Hepatocyte (in vitro differentiated cells): ENCODE results near the gene PSME1. TPM values are rescaled to one million over a fixed set of nuclear protein-coding genes. Genes with fewer than 3 reads are reported as not detected.

Experiments
- DNase-seq: peaks from one replicate; pipeline ENCODE4 v3.0.0-alpha.2; 2016; ENCODE audit warnings: low spot score
- H2AFZ ChIP-seq: fragments of 200-600 bp; sonication (generic); 2 replicates; pipeline ENCODE4 v1.6.0; 2016; ENCODE audit warnings: antibody characterized with exemption, mild to moderate bottlenecking
- H3K27ac ChIP-seq: fragments of 200-600 bp; sonication (generic); 2 replicates; pipeline ENCODE4 v1.5.1; 2016; ENCODE audit warnings: mild to moderate bottlenecking
- H3K27me3 ChIP-seq: fragments of 200-600 bp; sonication (generic); 2 replicates; pipeline ENCODE4 v1.6.1; 2016
- H3K36me3 ChIP-seq: fragments of 200-600 bp; sonication (generic); replicated peaks from 2 replicates; pipeline ENCODE4 v1.5.1; 2016; ENCODE audit warnings: low read depth; ENCODE audit not compliant: insufficient read depth
- H3K4me1 ChIP-seq: fragments of 200-600 bp; sonication (generic); 2 replicates; pipeline ENCODE4 v1.5.1; 2016; ENCODE audit warnings: mild to moderate bottlenecking, moderate library complexity; ENCODE audit not compliant: insufficient read depth
- H3K4me2 ChIP-seq: fragments of 200-600 bp; sonication (generic); 2 replicates; pipeline ENCODE4 v1.6.0; 2016
- H3K4me3 ChIP-seq: fragments of 200-600 bp; sonication (generic); 2 replicates; pipeline ENCODE4 v1.5.1; 2016; ENCODE audit warnings: mild to moderate bottlenecking
- H3K79me2 ChIP-seq: fragments of 200-600 bp; sonication (generic); 2 replicates; pipeline ENCODE4 v1.6.0; 2017; ENCODE audit warnings: mild to moderate bottlenecking
- H3K9me2 ChIP-seq: fragments of 200-600 bp; sonication (generic); replicated peaks from 2 replicates; pipeline ENCODE4 v1.6.0; 2017; ENCODE audit warnings: mild to moderate bottlenecking; ENCODE audit not compliant: insufficient read depth
- H3K9me3 ChIP-seq: fragments of 200-600 bp; sonication (generic); 2 replicates; pipeline ENCODE4 v1.5.1; 2016; ENCODE audit warnings: low read depth, mild to moderate bottlenecking
- H4K20me1 ChIP-seq: fragments of 200-600 bp; sonication (generic); 2 replicates; pipeline ENCODE4 v1.6.0; 2016; ENCODE audit warnings: mild to moderate bottlenecking; ENCODE audit not compliant: insufficient read depth, poor library complexity, severe bottlenecking
- EZH2 ChIP-seq: fragments of 200-600 bp; sonication (generic); IDR thresholded peaks from 2 replicates; pipeline ENCODE4 v1.6.1; 2016; ENCODE audit warnings: antibody characterized with exemption, mild to moderate bottlenecking, borderline replicate concordance
- EZH2phosphoT487 ChIP-seq: fragments of 200-600 bp; sonication (generic); IDR thresholded peaks from one replicate; pipeline ENCODE4 v1.6.1; 2018; ENCODE audit warnings: antibody characterized with exemption, mild to moderate bottlenecking, low read depth, moderate library complexity; ENCODE audit not compliant: unreplicated experiment, severe bottlenecking
- WGBS: methylation state at CpG from one replicate; pipeline ENCODE4 v1.1.6; 2016; ENCODE audit warnings: low lambda C conversion rate; ENCODE audit errors: missing lambda C conversion rate; 5-methylcytosine and 5-hydroxymethylcytosine counted together
- polyA plus RNA-seq: library from polyadenylated mRNA; unstranded; fragments of >200 nt; fragmentation: Nextera tagmentation; extraction: Ambion mirVana; gene quantifications from 2 replicates; pipeline ENCODE4 v1.2.1, GENCODE V29; 2016
- total RNA-seq: library from RNA; depleted of rRNA; stranded (reverse); fragments of >200 nt; gene quantifications from 2 replicates; pipeline ENCODE4 v1.2.3, GENCODE V29; 2014
- TF ChIP-seq, protein P1 (sequence below): fragments of 200-600 bp; sonication (generic); IDR thresholded peaks from 2 replicates; pipeline ENCODE4 v1.5.1; 2016; ENCODE audit warnings: antibody characterized with exemption, mild to moderate bottlenecking; ENCODE audit not compliant: poor library complexity

PSME1 gene
- total and polyA plus RNA-seq, 2 experiments from 2014 or later = 123 to 238 TPM

DNA sequence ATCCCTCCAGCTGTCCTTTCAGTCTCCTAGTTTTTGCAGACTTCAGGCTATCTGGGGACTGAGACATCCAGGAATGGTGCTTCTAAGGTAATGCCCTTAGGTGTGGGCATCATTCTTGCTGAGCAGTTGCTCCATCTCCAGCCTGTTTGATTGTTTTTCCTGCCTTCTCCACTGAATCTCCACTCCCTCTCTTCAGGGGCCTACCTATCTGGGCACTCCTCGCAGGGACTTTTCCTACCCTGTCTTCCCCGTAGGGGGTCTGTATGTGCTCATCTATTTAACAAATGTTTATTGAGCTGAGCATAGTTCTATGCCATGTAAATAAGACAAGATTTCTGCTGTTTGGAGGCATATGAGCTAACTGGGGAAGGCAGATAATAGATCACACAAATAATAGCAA is 3.0 kb upstream of the PSME1 start:
- Histone ChIP-seq H2AFZ (no peak overlapping the region), H3K27ac (no peak overlapping the region)

DNA sequence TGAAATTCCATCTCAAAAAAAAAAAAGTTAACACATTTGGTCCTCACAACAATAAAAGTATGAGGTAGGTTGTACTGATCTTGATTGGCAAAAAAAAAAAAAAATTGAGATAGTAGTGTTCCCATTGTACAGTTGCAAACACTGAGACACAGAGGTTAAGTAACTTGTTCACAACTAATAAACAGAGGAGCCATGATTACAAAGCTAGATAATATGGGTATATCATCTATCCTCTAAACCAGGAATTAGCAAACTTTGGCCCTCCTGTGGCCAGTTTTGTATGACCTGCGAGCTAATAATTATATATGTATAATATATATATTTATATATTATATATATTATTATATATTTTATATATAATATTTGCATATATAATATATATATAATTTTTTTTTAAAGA is 2.3 kb upstream of the PSME1 start:
- Histone ChIP-seq H3K36me3 (no peaks in the 10 kb centered on the region), H2AFZ (no peak overlapping the region), H3K4me2 (no peak overlapping the region), H4K20me1 (no peaks in the 10 kb centered on the region), H3K27ac (no peak overlapping the region), H3K4me3 (no peak overlapping the region), H3K79me2 (peaks cover 27% of the 10 kb centered on the region), H3K27me3 (no peaks in the 10 kb centered on the region), H3K9me2 (no peaks in the 10 kb centered on the region), H3K9me3 (no peaks in the 10 kb centered on the region), H3K4me1 (peaks cover 7% of the 10 kb centered on the region)
- TF ChIP-seq EZH2phosphoT487 (no peak), EZH2 (no peak)
- TF ChIP-seq, protein P1, sequence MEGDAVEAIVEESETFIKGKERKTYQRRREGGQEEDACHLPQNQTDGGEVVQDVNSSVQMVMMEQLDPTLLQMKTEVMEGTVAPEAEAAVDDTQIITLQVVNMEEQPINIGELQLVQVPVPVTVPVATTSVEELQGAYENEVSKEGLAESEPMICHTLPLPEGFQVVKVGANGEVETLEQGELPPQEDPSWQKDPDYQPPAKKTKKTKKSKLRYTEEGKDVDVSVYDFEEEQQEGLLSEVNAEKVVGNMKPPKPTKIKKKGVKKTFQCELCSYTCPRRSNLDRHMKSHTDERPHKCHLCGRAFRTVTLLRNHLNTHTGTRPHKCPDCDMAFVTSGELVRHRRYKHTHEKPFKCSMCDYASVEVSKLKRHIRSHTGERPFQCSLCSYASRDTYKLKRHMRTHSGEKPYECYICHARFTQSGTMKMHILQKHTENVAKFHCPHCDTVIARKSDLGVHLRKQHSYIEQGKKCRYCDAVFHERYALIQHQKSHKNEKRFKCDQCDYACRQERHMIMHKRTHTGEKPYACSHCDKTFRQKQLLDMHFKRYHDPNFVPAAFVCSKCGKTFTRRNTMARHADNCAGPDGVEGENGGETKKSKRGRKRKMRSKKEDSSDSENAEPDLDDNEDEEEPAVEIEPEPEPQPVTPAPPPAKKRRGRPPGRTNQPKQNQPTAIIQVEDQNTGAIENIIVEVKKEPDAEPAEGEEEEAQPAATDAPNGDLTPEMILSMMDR = no peak
- no peak for DNase-seq
- 100% methylated on average over 1 of the region's 1 CpG for WGBS

More for the DNA sequence above, 3.0 kb upstream of the PSME1 start:
- Histone ChIP-seq H3K9me2 (no peaks in the 10 kb centered on the region), H3K79me2 (peaks cover 20% of the 10 kb centered on the region), H3K4me3 (no peak overlapping the region), H3K9me3 (no peaks in the 10 kb centered on the region), H3K4me2 (no peak overlapping the region), H4K20me1 (no peaks in the 10 kb centered on the region), H3K36me3 (no peaks in the 10 kb centered on the region), H3K4me1 (peaks cover 7% of the 10 kb centered on the region), H3K27me3 (no peaks in the 10 kb centered on the region)
- WGBS = 100% methylated on average over 2 of the region's 2 CpGs
- TF ChIP-seq, protein P1 = no peak
- TF ChIP-seq EZH2phosphoT487 = no peak
- no peak for TF ChIP-seq EZH2
- DNase-seq = no peak

DNA sequence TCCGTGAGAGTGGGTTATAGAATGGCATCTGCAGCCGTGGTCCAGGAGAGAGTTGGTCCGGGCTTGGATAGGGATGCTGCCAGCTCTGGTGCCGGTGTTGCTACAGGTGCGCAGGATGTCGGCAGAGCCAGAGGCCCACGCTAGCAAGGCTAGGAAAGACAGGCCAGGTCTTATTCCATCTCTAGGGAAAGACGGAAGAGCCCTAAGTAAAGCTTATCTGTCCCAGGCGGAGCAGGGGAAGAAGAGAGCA is 485 bp upstream of the PSME1 start:
- Histone ChIP-seq H3K36me3 (no peaks in the 10 kb centered on the region), H3K4me2 (peak overlapping the region; percentile 88), H4K20me1 (peaks cover 3% of the 10 kb centered on the region), H3K9me2 (no peaks in the 10 kb centered on the region), H3K27me3 (no peaks in the 10 kb centered on the region), H3K9me3 (no peaks in the 10 kb centered on the region), H3K27ac (peak overlapping the region; percentile 63), H3K4me1 (peaks cover 7% of the 10 kb centered on the region), H2AFZ (peak overlapping the region; percentile 80), H3K79me2 (peaks cover 43% of the 10 kb centered on the region), H3K4me3 (peak overlapping the region; percentile 35)
- TF ChIP-seq EZH2phosphoT487 (no peak), EZH2 (no peak)
- TF ChIP-seq, protein P1 = no peak
- 6% methylated on average over 9 of the region's 9 CpGs for WGBS
- no peak for DNase-seq
